Effector memory CD8-positive, alpha-beta T cell (primary cell): ENCODE measurements around the gene FAM222B.

Experiments used
- ATAC-seq: fragments of 150-1000 bp; cut with Tn5 transposase; replicated peaks from 2 replicates; pipeline ENCODE4 v1.10.0; 2021; ENCODE audit warnings: mild to moderate bottlenecking, moderate library complexity
- DNase-seq, 3 experiments: peaks; one replicate each; pipeline ENCODE4 v3.0.0; 2021
- H3K27ac Mint-ChIP-seq, 2 donors: one replicate each; pipeline ENCODE4 v1.8.0; 2022; ENCODE audit warnings: mild to moderate bottlenecking in 2 of 2, mixed read lengths in 2 of 2, moderate library complexity in 2 of 2
- H3K27me3 Mint-ChIP-seq, 2 donors: one replicate each; pipeline ENCODE4 v1.8.0; 2022; ENCODE audit warnings: mixed read lengths in 2 of 2
- H3K36me3 Mint-ChIP-seq: one replicate; pipeline ENCODE4 v1.8.0; 2022; ENCODE audit warnings: mild to moderate bottlenecking, moderate library complexity, mixed read lengths; ENCODE audit not compliant: insufficient read depth
- H3K4me1 Mint-ChIP-seq, 2 donors: one replicate each; pipeline ENCODE4 v1.8.0; 2022; ENCODE audit warnings: low read depth in 2 of 2, mixed read lengths in 2 of 2
- H3K4me3 Mint-ChIP-seq, 2 donors: one replicate each; pipeline ENCODE4 v1.8.0; 2022; ENCODE audit warnings: mild to moderate bottlenecking in 2 of 2, mixed read lengths in 2 of 2, moderate library complexity in 2 of 2
- H3K9me3 Mint-ChIP-seq, 2 donors: one replicate each; pipeline ENCODE4 v1.8.0; 2022; ENCODE audit warnings: mixed read lengths in 2 of 2

FAM222B gene

GRCh38 chr17:28748852-28749515 is 93.6 kb downstream of the FAM222B start:
- Mint-ChIP-seq H3K4me1 (peaks cover 12 to 14% of the 10 kb centered on the region in 2 donors), H3K27ac (peak overlapping the region; percentile 46 to 82), H3K4me3 (no peak overlapping the region), H3K9me3 (no peaks in the 10 kb centered on the region), H3K36me3 (peaks cover 48% of the 10 kb centered on the region), H3K27me3 (no peaks in the 10 kb centered on the region)
- ATAC-seq (no peak), DNase-seq (no peak)

GRCh38 chr17:28747801-28748750 is 94.5 kb downstream of the FAM222B start:
- H3K27me3 Mint-ChIP-seq = no peaks in the 10 kb centered on the region
- ATAC-seq (no peak), DNase-seq (no peak)
- no peaks in the 10 kb centered on the region for H3K9me3 Mint-ChIP-seq
- no peak overlapping the region for H3K4me3 Mint-ChIP-seq
- peaks cover 12 to 14% of the 10 kb centered on the region in 2 donors for H3K4me1 Mint-ChIP-seq
- H3K27ac Mint-ChIP-seq = peak overlapping the region; percentile 46 to 82
- peaks cover 53% of the 10 kb centered on the region for H3K36me3 Mint-ChIP-seq

GRCh38 chr17:28747051-28747691 is 95.4 kb downstream of the FAM222B start:
- Mint-ChIP-seq H3K4me1 (peaks cover 12 to 14% of the 10 kb centered on the region in 2 donors), H3K9me3 (no peaks in the 10 kb centered on the region), H3K27me3 (no peaks in the 10 kb centered on the region), H3K27ac (peak overlapping the region in 1 of 2 donors; percentile 82), H3K4me3 (no peak overlapping the region), H3K36me3 (peaks cover 58% of the 10 kb centered on the region)
- no peak for ATAC-seq
- no peak for DNase-seq

- ATAC-seq = no peak
- Mint-ChIP-seq H3K27me3 (no peaks in the 10 kb centered on the region), H3K36me3 (peaks cover 59% of the 10 kb centered on the region), H3K9me3 (no peaks in the 10 kb centered on the region), H3K27ac (peak overlapping the region in 1 of 2 donors; percentile 82), H3K4me3 (no peak overlapping the region), H3K4me1 (peaks cover 12 to 14% of the 10 kb centered on the region in 2 donors)
- no peak for DNase-seq
Observed at GRCh38 chr17:28746611-28747050, 96.0 kb downstream of the FAM222B start.

GRCh38 chr17:28745786-28746411 is 96.7 kb downstream of the FAM222B start:
- ATAC-seq = no peak
- Mint-ChIP-seq H3K4me1 (peaks cover 12 to 14% of the 10 kb centered on the region in 2 donors), H3K36me3 (peaks cover 53% of the 10 kb centered on the region)

GRCh38 chr17:28744972-28745785 is 97.4 kb downstream of the FAM222B start:
- Mint-ChIP-seq H3K9me3 (no peaks in the 10 kb centered on the region), H3K4me1 (peaks cover 12 to 14% of the 10 kb centered on the region in 2 donors), H3K36me3 (peaks cover 52% of the 10 kb centered on the region), H3K4me3 (peak overlapping the region; percentile 80), H3K27me3 (no peaks in the 10 kb centered on the region), H3K27ac (peak overlapping the region; percentile 82 to 92)
- ATAC-seq (peak; percentile 4), DNase-seq (peak in 1 of 3 experiments; percentile 30)

More at GRCh38 chr17:28745786-28746411, 96.7 kb downstream of the FAM222B start:
- no peaks in the 10 kb centered on the region for H3K9me3 Mint-ChIP-seq
- no peaks in the 10 kb centered on the region for H3K27me3 Mint-ChIP-seq
- H3K4me3 Mint-ChIP-seq = peak overlapping the region; percentile 80
- H3K27ac Mint-ChIP-seq = peak overlapping the region; percentile 82 to 92
- DNase-seq = no peak

- ATAC-seq (peak; percentile 43), DNase-seq (peak; percentile 32 to 42 (median 34))
- peaks cover 46% of the 10 kb centered on the region for H3K36me3 Mint-ChIP-seq
- H3K4me1 Mint-ChIP-seq = peaks cover 11 to 12% of the 10 kb centered on the region in 2 donors
- no peaks in the 10 kb centered on the region for H3K27me3 Mint-ChIP-seq
- H3K4me3 Mint-ChIP-seq = peak overlapping the region; percentile 80
- peak overlapping the region; percentile 82 to 92 for H3K27ac Mint-ChIP-seq
- H3K9me3 Mint-ChIP-seq = no peaks in the 10 kb centered on the region
Observed at GRCh38 chr17:28744104-28744971, 98.3 kb downstream of the FAM222B start.

- ATAC-seq (peak; percentile 90), DNase-seq (peak; percentile 59 to 64 (median 63))
- H3K4me3 Mint-ChIP-seq = peak within 1 kb of the TSS; percentile 80
- H3K27ac Mint-ChIP-seq = peak within 1 kb of the TSS; percentile 82 to 92
- peaks cover 12 to 13% of the 10 kb centered on the region in 2 donors for H3K4me1 Mint-ChIP-seq
- peaks cover 38% of the 10 kb centered on the region for H3K36me3 Mint-ChIP-seq
- H3K9me3 Mint-ChIP-seq = no peaks in the 10 kb centered on the region
- H3K27me3 Mint-ChIP-seq = no peaks in the 10 kb centered on the region
Observed at GRCh38 chr17:28743243-28744103, 99.1 kb downstream of the FAM222B start, which contains the start of gene TRAF4. Gene TRAF4 (plus strand): TSS chr17:28744011. CDS start chr17:28744113, 102 bp downstream.

GRCh38 chr17:28741358-28742349 is 100.9 kb downstream of the FAM222B start:
- Mint-ChIP-seq H3K36me3 (peaks cover 27% of the 10 kb centered on the region), H3K4me1 (peaks cover 9 to 12% of the 10 kb centered on the region in 2 donors), H3K4me3 (peak overlapping the region in 1 of 2 donors; percentile 66), H3K27ac (no peak overlapping the region), H3K27me3 (no peaks in the 10 kb centered on the region), H3K9me3 (no peaks in the 10 kb centered on the region)
- ATAC-seq = no peak
- DNase-seq = no peak
